ENCODE data around the gene C1GALT1C1L.
"Not testable (repeated sequence)": the region's sequence is repeated elsewhere in the genome, so short reads cannot be mapped to it uniquely, and the experiment has no call there.

Gene C1GALT1C1L

DNA sequence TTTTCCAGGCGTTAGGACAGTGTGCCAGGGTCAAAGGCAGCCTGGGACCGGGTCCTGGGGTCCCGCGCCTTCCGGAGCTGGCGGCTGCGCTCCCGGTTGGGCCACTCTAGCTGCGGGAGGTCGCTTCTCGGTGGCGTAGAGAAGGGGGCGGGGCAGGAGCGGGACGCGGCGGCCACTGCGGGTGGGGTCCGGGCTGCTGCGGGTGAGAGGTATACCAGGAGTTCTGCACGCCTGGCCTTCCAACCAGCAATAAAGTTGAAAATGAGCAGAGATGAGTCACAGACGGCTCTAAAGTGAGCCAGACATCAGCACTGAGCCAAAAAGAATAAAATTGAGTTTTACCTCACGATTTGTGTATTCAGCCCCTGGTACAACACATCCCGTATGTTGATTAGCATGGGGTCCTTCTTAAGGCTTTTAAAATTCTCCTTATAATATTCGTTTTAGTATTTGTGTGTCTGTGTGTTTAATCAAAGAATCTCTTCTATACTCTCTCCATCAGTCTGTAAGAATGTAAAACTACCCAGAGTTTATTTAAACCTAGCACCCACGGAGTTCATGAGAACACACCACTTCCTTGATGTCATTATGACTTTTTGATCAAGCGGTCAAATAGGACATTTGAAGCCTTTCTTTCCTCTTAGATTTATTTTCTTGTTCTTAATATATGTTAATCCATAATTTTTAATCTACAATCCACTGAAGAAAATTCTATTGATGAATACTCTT lies at the start of gene C1GALT1C1L:
Gene C1GALT1C1L (minus strand): TSS at position 108 of the 729 bp plus-strand sequence. CDS start 107 bp downstream, at position 1.
- no peak for DNase-seq (ENCODE audit: low read depth in 2 of 2, low spot score in 1 of 2)

DNA sequence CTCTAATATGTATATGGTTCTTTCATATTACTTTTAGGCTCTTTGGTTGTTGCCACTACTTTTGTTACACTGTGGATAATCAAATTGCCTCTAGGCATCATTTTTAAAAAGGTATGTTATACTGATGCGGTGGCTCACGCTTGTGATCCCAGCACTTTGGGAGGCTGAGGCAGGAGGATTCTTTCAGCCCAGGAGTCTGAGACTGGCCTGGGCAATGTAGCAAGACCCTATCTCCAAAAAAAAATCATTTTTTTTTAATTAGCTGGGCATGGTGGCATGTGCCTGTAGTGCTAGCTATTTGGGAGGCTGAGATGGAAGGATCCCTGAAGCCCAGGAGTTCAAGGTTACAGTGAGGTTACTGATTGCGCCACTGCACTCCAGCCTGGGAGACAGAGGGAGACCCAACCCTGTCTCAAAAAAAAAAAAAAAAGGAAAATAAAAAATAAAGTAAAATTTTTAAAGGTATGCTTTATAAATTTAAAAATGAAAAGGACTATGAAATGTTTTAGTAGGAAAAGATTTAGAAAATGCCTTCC lies 49.5 kb upstream of the C1GALT1C1L start:
- DNase-seq (ENCODE audit: low read depth in 2 of 2, low spot score in 1 of 2): no peak

DNA sequence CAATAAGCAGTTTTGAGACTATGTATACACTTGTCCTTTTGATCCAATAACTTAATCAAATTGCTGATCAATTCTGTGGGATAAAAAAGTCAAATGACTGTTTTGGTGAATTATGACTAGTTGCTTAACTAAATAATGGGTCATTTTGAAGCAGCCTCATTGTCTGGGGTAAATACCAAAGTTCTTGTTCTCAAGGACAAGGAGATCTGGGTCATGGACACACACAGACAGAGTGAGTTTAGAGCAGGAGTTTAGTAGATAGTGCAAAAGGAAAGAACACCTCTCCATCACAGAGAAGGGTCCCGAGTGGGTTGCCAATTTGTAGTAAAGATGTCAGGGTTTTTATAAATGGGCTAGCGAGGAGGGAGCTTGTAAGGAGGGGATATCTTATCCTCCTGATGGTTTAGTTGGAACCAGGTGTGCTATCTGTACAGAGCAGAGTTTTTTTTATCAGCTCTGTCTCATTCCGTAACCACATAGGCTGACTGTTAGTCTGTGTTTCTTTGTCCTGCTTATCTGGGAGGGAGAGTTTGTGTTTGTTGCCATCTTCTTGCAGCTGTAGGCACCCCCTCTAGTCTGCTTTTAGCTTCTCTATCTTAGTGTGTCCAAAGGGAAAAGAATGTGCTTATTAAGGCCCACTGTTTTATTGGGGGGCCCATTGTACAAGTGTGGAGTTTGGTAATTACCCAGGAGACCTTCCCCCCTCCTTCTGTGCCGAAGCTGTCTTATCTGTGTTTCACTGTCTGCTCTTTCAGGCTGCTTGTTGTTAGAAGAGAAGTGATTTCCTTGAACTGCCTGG lies 48.7 kb upstream of the C1GALT1C1L start:
- DNase-seq (ENCODE audit: low read depth in 2 of 2, low spot score in 1 of 2): no peak

DNA sequence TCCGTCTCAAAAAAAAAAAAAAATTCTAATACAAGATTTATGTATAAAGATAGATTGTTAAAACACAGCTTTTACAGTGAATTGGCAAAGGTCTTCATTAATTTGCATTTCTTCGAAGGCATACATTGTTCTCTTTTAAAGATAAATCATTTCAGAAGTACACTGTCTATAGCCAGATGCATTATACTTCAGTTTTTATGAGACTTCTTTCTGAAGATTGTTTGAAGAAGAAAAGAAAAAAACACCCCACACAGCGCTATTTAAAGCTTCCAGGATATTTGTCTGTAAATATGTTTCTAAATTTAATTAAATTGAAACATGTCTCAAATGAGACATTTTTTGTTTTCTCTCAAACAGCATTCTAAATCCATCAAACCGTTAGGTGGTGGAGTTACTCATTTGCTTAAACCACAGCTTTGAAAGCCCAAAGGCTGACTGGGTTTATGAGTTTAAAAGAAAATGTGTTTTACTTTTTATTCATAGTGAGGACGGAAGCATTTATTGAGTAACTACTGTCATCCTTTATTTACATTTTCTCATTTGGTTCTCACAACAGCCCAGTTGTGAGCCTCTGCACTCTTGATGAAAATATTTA lies 42.4 kb upstream of the C1GALT1C1L start:
- DNase-seq (ENCODE audit: low read depth in 2 of 2, low spot score in 1 of 2): no peak

DNA sequence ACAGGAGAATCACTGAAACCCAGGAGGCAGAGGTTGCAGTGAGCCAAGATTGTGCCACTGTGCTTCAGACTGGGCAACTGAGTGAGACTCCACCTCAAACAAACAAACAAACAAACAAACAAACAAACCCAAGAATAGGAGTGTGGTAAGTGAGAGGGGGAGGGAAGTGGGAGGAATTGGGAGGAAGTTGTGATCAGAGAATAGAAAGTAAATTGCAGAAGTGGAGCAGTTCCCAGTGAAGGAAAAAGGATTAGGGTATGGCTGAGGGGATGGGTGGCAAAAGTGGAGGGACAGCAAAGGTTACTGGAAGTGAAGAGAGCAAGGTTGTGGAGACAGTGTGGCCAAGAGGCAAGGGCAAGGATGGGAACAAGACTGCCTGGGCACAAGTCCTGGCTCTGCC lies 41.1 kb upstream of the C1GALT1C1L start:
- DNase-seq (ENCODE audit: low read depth in 2 of 2, low spot score in 1 of 2): no peak

DNA sequence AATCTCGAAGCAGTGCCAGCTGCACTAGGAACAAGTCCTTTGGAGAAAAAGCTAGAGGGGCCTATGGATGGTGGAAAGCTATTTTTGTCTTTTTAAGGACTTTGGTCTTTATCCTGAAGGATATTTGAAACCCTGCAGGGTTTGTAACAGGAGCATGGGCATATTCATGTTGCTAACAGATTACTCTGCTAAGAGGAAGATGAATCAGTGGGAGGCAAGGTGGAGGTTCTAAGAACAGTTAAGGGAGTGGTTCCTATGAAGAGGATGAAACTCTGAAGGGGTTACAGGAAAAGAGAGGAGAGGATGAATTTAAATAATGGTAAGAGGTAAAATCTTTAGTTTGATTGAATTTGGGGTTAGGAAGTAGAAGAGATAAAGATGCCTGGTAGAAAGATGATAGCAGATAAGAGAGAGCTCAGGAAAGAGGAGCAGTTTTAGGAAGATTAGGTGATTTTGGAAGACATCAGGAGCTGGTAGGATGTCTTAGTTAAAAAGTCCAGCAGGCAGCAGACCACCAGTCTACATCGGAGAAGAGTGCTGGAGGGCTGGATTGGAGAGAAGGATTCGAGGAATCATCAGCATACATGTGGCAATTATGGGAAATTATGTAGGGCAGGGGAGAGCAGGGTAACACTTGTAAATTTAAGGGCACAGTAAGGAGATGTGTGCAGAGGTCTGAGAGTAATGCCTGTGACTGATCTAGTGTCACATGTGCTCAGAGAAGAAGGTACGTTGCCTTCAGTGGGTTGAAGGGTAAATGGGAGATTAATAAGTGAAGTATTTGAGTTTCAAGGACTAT lies 39.3 kb upstream of the C1GALT1C1L start:
- no peak for DNase-seq (ENCODE audit: low read depth in 2 of 2, low spot score in 1 of 2)

DNA sequence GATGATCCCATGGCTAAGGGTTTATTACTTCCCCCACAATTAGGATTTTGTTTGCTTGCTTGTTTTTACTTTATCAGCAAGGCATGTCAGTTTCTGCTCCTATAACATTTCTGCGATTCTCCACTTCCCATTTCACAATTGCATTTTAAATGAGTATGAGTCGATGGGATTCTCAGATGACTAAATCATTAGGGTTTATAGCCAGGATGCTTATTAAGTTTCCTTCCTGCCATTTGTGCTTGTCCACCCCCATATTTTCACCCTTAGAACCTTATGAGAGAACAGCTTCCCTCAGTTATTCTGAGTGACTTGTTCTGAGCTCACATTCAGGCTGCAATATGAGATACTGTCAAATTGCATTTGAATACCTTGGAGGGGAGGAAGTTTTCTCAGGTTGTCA lies 37.9 kb upstream of the C1GALT1C1L start:
- DNase-seq (ENCODE audit: low read depth in 2 of 2, low spot score in 1 of 2): no peak

DNA sequence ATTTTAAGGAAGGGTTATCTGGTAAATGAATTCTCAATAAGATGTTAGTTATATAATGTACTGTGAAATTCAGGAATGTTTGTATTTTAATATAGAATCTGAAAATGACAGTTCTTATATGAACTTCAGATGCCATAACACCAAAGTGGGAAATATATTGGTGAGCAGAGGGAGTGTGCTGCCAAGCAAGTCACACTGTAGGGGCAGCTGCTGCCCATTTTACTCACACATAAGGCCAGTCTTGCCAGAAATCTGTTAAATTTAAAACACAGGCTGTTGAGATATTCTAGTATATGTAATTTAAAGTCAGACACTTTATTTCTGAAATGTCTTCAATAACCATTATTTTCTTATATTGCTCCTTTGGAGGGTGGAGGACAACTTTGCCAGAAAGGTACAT lies 34.6 kb upstream of the C1GALT1C1L start:
- no peak for DNase-seq (ENCODE audit: low read depth in 2 of 2, low spot score in 1 of 2)

DNA sequence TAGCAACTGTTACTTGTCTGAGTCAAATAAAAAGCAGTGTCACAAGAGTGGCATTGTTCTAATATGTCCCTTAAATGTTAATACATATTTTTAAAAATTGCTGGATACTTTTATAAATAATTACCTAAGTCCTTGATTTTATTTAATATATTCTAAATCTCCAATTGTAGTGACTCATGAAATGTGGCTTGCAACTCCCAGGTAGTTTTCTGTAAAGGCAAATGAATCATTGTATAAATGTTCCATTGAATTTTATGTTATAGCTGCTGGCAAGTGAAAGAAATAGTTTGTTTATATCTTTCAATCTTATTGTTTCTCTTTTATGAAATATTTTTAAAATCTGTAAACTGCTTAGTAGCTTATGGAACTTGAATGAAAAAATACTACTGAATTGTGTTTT lies 32.7 kb upstream of the C1GALT1C1L start:
- no peak for DNase-seq (ENCODE audit: low read depth in 2 of 2, low spot score in 1 of 2)

DNA sequence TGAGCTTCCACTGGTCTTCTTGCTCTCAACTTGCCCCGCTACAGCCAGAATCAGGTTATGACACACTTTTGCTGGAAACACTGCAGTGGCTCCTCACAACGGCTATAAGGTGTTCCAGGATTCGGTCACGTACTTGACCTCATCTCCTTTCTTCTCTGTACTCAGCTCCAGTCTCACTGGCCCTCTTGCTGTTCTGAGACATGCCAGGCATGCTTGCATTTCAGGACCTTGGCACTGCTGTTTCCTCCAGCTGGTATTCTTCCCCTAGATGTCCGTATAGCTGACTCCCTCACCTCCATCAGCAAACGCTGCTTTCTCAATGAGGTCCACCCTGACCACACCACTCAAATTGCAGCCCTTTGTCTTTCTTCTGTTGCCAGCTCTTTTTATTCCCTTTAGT lies 31.9 kb upstream of the C1GALT1C1L start:
- DNase-seq (ENCODE audit: low read depth in 2 of 2, low spot score in 1 of 2): no peak

DNA sequence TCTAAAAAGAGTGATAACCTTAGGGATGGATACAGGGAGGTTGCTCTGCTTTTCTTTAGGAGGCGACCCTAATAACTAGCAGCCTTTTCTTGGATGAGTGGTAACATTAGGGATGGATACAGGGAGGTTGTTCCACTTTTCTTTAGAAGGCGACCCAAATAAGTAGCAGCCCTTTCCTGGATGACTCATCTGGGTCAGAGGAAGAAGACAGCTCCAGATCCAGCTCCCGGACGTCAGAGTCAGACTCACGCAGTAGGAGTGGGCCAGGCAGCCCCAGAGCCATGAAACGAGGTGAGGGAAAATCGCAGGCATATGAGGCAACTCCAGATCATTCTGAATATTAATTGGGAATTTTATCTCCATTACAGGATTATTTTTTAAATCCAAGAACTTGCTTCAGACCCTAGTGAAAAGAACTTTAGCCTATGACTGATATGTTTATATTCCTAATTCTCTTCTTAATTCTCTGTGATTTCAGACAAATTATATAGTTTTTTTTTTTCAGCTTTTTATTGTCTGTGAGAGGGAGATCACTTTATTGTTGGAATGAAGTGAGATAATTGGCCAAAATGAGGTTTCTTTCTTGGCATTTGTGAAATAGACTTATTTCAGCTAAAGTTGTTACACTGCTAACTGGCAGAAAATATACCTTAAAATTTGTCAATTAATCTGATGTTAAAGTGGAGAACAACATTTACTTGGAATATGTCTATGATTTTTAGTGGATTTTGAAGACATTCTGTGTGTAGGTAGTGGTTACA lies 31.2 kb upstream of the C1GALT1C1L start:
- DNase-seq (ENCODE audit: low read depth in 2 of 2, low spot score in 1 of 2): no peak

DNA sequence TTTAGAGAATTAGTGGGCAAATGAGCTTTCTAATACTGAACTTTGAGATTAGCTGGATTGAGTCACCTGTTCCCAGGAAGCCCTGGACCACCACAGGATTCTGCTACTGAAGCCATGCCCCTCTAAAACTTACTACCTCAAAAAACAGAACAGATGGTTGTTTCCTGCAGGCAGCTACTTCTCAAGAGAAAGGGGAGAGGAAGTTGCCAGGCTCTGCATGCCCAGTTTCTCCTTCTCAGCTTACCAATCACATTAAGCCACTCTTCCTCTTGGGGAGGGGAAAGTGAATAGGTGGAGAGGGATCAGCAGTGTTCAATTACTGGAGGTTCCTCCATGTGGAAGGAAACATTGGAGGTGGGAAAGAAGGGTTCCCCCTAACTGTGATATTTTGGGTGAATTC lies 24.9 kb upstream of the C1GALT1C1L start:
- DNase-seq (ENCODE audit: low read depth in 2 of 2, low spot score in 1 of 2): no peak

DNA sequence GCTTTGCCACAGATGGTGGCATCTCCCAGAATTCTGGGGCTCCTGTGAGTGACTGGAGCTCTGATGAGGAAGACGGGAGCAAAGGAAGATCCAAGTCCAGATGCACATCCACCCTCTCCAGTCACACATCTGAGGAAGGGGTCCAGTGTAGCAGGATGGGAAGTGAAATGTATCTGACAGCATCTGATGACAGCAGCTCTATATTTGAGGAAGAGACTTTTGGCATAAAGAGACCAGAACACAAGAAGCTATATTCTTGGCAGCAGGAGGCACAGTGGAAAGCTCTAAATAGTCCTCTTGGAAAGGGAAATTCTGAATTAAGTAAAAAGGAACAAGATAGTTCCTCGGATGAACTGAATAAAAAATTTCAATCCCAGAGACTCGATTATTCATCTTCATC lies 23.5 kb upstream of the C1GALT1C1L start:
- no peak for DNase-seq (ENCODE audit: low read depth in 2 of 2, low spot score in 1 of 2)

DNA sequence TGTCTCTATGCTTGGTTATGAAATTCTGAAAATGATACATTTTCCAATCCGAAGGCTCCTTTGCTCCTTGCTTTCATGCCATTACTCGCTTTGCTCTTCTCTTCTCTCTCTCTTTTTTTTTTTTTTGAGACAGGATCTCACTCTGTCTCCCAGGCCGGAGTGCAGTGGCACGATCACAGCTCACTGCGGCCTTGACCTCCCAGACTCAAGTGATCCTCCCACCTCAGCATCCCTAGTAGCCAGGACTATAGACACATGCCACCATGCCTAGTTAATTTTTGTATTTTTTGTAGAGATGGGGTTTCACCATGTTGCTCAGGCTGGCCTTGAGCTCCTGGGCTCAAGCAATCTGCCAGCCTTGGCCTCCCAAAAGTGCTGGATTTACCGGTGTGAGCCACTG lies 21.9 kb upstream of the C1GALT1C1L start:
- not testable (repeated sequence) for DNase-seq (ENCODE audit: low read depth in 2 of 2, low spot score in 1 of 2)

DNA sequence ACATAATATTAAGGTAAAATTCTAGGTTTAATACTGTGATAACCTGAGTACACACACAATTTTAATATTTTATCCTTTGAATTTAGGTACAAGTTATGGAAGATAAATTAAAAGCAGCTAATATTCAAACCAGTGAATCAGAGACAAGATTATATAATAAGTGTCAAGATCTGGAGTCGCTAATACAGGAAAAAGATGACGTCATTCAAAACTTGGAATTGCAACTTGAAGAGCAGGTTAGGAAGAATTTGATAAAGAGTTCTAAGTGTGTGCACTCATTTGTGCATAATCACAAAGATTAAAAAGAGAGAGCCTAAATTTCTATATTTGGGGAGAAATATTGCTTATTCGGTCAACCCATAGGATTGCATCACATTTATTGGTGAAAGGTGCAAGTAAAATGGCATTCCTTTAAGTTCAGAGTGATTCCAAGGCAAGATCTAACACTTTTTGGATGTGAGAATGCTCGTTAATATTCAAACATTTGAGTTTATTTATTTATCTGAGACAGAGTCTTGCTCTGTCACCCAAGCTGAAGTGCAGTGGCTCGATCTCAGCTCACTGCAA lies 16.3 kb upstream of the C1GALT1C1L start:
- no peak for DNase-seq (ENCODE audit: low read depth in 2 of 2, low spot score in 1 of 2)

DNA sequence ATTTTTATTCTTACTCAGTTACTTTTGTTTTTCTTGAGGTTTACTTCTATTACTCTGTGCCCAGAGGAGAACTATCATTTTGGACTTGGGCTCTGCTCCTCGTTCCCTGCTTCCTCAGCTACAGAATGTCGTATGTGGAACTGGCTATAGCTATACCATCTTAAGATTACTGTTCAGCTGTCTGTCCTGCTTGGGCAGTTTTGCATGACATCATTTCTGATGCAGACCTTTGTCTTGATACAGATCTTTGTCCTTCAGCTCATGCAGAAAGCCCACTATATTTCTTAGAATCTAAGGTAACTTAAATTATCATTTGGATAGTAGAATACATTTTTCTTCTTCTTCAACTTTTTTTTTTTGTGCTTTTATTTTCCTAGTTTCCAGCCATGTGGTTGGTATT lies 13.8 kb upstream of the C1GALT1C1L start:
- no peak for DNase-seq (ENCODE audit: low read depth in 2 of 2, low spot score in 1 of 2)

DNA sequence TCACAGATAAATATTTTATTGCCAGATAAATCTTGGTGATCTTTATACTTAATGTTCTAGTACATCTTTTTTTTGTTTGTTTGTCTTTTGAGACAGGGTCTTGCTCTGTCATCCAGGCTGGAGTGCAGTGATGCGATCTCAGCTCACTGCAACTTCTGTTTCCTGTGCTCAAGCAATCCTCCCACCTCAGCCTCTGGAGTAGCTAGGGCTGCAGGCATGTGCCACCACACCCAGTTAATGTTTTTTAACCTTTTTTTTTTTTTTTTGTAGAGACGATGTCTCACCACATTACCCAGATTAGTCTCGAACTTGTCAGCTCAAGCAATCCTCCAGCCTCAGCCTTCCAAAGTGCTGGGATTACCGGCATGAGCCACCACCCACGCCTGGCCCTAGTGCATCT lies 9.1 kb upstream of the C1GALT1C1L start:
- DNase-seq (ENCODE audit: low read depth in 2 of 2, low spot score in 1 of 2): no peak

DNA sequence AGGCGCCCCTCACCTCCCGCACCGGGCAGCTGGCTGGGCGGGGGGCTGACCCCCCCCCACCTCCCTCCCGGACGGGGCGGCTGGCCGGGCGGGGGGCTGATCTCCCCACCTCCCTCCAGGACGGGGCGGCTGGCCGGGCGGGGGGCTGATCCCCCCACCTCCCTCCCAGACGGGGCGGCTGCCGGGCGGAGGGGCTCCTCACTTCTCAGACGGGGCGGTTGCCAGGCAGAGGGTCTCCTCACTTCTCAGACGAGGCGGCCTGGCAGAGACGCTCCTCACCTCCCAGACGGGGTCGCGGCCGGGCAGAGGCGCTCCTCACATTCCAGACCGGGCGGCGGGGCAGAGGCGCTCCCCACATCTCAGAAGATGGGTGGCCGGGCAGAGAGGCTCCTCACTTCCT lies 1.6 kb upstream of the C1GALT1C1L start:
- not testable (repeated sequence) for DNase-seq (ENCODE audit: low read depth in 2 of 2, low spot score in 1 of 2)

DNA sequence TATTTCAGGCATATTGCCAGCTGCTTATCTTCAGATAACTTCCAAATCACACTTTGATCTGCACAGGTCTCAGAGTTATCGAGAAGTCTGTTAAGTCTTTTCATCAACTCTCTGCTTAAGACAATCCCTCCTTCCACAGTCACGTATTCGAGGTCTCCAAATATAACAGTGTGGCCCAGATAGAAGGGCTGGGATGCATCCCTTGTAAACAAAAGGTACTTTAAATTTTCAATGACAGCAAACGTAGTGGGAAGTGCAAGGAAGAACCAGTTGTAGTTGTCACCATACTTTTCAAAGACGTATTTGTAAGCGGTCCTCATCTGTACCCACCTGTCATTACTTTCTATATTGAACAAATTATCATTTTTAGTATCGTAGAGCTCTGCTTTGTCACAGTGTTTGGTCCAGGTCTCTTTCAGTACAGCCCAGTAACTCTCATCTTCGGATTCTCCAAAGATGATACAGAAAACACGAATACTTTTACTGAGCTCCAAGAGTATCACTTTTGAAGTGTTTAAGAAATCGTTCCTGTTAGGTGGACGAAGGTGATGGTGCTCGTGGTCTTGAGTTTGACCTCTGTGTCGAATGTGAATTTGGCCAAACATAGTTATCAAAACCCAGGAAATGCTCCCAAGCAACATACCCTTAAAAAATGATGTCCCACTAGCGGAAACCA lies 445 bp downstream of the C1GALT1C1L start:
- no peak for DNase-seq (ENCODE audit: low read depth in 2 of 2, low spot score in 1 of 2)

DNA sequence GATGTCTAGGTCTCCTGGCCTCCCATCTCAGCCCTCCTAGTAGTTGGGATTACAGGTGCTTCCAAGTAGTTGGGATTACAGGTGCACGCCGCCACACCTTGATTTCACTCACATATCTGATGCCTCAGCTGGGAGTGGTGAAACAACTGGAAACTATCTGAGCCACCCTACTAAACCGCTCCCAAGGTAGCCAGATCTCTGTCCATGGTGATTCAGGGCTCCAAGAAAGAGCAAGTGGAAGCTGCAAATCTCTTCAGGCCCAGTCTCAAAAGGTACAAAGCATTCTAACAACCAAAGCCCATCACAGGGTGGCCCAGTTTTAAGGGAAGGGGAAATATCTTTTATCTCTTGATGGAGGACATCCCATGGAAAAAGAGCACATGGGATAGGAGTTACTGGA lies 19.0 kb downstream of the C1GALT1C1L start:
- DNase-seq (ENCODE audit: low read depth in 2 of 2, low spot score in 1 of 2): no peak

Data from stimulated activated CD8-positive, alpha-beta memory T cell treated with anti-CD3 and anti-CD28 coated beads, Interleukin-4, amount 100 ng/mL, for 1 hour (primary cell).